HEK293 (cell line): Measurements from ENCODE around the gene PSMB11.

Experiments
- CTCF ChIA-PET: fragments of 350-600 bp; formaldehyde crosslinking; extraction: SDS; loops from one replicate; lab custom pipeline; 2021; ENCODE audit warnings: antibody characterized with exemption; lab: Yijun Ruan, JAX
- POLR2A ChIA-PET: fragments of 300-600 bp; formaldehyde crosslinking; extraction: SDS; loops from one replicate; lab custom pipeline; 2020; ENCODE audit warnings: antibody characterized with exemption, inconsistent platforms; lab: Yijun Ruan, JAX
- H3K27ac ChIP-seq: fragments of 200-500 bp; sonication (Bioruptor generic); 2 replicates; pipeline ENCODE4 v1.5.1; 2014; ENCODE audit warnings: low read depth, low read length, control low read depth, inconsistent platforms; ENCODE audit errors: extremely low read depth
- H3K36me3 ChIP-seq, 2 experiments: fragments of 200-500 bp in 1 of 2; sonication (Bioruptor generic) in 1 of 2; 1 replicate in 1 of 2; 2 replicates in 1 of 2; pipeline ENCODE4 v1.5.1; 2014 to 2017; ENCODE audit warnings: inconsistent platforms in 2 of 2, low read length in 2 of 2; ENCODE audit not compliant: control insufficient read depth in 2 of 2, insufficient read depth in 1 of 2
- H3K4me1 ChIP-seq: fragments of 200-500 bp; sonication (Bioruptor generic); 2 replicates; pipeline ENCODE4 v1.5.1; 2014; ENCODE audit warnings: mild to moderate bottlenecking, low read length, inconsistent platforms; ENCODE audit not compliant: control insufficient read depth, insufficient read depth
- H3K4me3 ChIP-seq: 2 replicates; pipeline ENCODE4 v1.5.1; 2011; ENCODE audit warnings: low read depth, mild to moderate bottlenecking, control low read depth, low read length, moderate library complexity
- H3K9me3 ChIP-seq: fragments of 200-500 bp; sonication (Bioruptor generic); 2 replicates; pipeline ENCODE4 v1.5.1; 2014; ENCODE audit warnings: low read depth, low read length, inconsistent platforms; ENCODE audit not compliant: control insufficient read depth, insufficient read depth
- IKZF3 ChIP-seq: fragments of 450-650 bp; IDR thresholded peaks from 2 replicates; pipeline ENCODE4 v1.5.0; 2018; ENCODE audit warnings: missing biosample characterization, mild to moderate bottlenecking, missing genetic modification characterization, moderate library complexity
- PRDM1 ChIP-seq: fragments of 450-650 bp; formaldehyde crosslinking; IDR thresholded peaks from 2 replicates; pipeline ENCODE4; 2016; ENCODE audit warnings: missing biosample characterization, missing genetic modification characterization
- WT1 ChIP-seq: fragments of 450-650 bp; formaldehyde crosslinking; IDR thresholded peaks from 2 replicates; pipeline ENCODE4 v1.5.1; 2016; ENCODE audit warnings: missing biosample characterization, missing genetic modification characterization
- ZBTB17 ChIP-seq: fragments of 450-650 bp; formaldehyde crosslinking; IDR thresholded peaks from 2 replicates; pipeline ENCODE4 v1.5.1; 2016; ENCODE audit warnings: missing biosample characterization, missing genetic modification characterization
- ZNF112 ChIP-seq: fragments of 450-650 bp; formaldehyde crosslinking; IDR thresholded peaks from 2 replicates; pipeline ENCODE4 v1.5.0; 2017; ENCODE audit warnings: missing biosample characterization, missing genetic modification characterization
- ZNF138 ChIP-seq: fragments of 450-650 bp; formaldehyde crosslinking; IDR thresholded peaks from 2 replicates; pipeline ENCODE4 v1.5.1; 2016; ENCODE audit warnings: missing biosample characterization, missing genetic modification characterization, borderline replicate concordance
- ZNF175 ChIP-seq: fragments of 450-650 bp; formaldehyde crosslinking; IDR thresholded peaks from 2 replicates; pipeline ENCODE4 v1.5.1; 2016; ENCODE audit warnings: missing biosample characterization, missing genetic modification characterization
- ZNF202 ChIP-seq: fragments of 450-650 bp; formaldehyde crosslinking; IDR thresholded peaks from 2 replicates; pipeline ENCODE4 v1.5.1; 2016; ENCODE audit warnings: missing biosample characterization, missing genetic modification characterization, borderline replicate concordance
- ZNF37A ChIP-seq: fragments of 450-650 bp; IDR thresholded peaks from 2 replicates; pipeline ENCODE4 v1.5.1; 2018; ENCODE audit warnings: missing biosample characterization, missing genetic modification characterization
- ZNF473 ChIP-seq: fragments of 450-650 bp; formaldehyde crosslinking; IDR thresholded peaks from 2 replicates; pipeline ENCODE4 v1.5.1; 2017; ENCODE audit warnings: missing biosample characterization, missing genetic modification characterization
- ZNF560 ChIP-seq: fragments of 450-650 bp; formaldehyde crosslinking; IDR thresholded peaks from 2 replicates; pipeline ENCODE4 v1.5.1; 2017; ENCODE audit warnings: missing biosample characterization, missing genetic modification characterization, borderline replicate concordance
- ZNF596 ChIP-seq: fragments of 450-650 bp; IDR thresholded peaks from 2 replicates; pipeline ENCODE4 v1.5.0; 2018; ENCODE audit warnings: missing biosample characterization, mild to moderate bottlenecking, missing genetic modification characterization, moderate library complexity
- ZNF610 ChIP-seq: fragments of 450-650 bp; formaldehyde crosslinking; IDR thresholded peaks from 2 replicates; pipeline ENCODE4 v1.5.1; 2016; ENCODE audit warnings: missing biosample characterization, missing genetic modification characterization, borderline replicate concordance
- ZNF654 ChIP-seq: fragments of 450-650 bp; formaldehyde crosslinking; IDR thresholded peaks from 2 replicates; pipeline ENCODE4 v1.5.1; 2016; ENCODE audit warnings: low read depth, missing biosample characterization, missing genetic modification characterization
- ZNF658 ChIP-seq: fragments of 450-650 bp; formaldehyde crosslinking; IDR thresholded peaks from 2 replicates; pipeline ENCODE4; 2016; ENCODE audit warnings: missing biosample characterization, missing genetic modification characterization
- ZNF677 ChIP-seq: fragments of 450-650 bp; IDR thresholded peaks from 2 replicates; pipeline ENCODE4 v1.5.0; 2018; ENCODE audit warnings: missing biosample characterization, mild to moderate bottlenecking, missing genetic modification characterization, moderate library complexity
- ZNF792 ChIP-seq: fragments of 450-650 bp; formaldehyde crosslinking; IDR thresholded peaks from 2 replicates; pipeline ENCODE4 v1.5.1; 2016; ENCODE audit warnings: missing biosample characterization, missing genetic modification characterization
- ZSCAN23 ChIP-seq: fragments of 450-650 bp; formaldehyde crosslinking; IDR thresholded peaks from 2 replicates; pipeline ENCODE4 v1.5.1; 2016; ENCODE audit warnings: missing biosample characterization, missing genetic modification characterization
- TF ChIP-seq, protein P1 (sequence below): fragments of 450-650 bp; formaldehyde crosslinking; IDR thresholded peaks from 2 replicates; pipeline ENCODE4 v1.5.1; 2016; ENCODE audit warnings: missing biosample characterization, missing genetic modification characterization

PSMB11 gene

DNA sequence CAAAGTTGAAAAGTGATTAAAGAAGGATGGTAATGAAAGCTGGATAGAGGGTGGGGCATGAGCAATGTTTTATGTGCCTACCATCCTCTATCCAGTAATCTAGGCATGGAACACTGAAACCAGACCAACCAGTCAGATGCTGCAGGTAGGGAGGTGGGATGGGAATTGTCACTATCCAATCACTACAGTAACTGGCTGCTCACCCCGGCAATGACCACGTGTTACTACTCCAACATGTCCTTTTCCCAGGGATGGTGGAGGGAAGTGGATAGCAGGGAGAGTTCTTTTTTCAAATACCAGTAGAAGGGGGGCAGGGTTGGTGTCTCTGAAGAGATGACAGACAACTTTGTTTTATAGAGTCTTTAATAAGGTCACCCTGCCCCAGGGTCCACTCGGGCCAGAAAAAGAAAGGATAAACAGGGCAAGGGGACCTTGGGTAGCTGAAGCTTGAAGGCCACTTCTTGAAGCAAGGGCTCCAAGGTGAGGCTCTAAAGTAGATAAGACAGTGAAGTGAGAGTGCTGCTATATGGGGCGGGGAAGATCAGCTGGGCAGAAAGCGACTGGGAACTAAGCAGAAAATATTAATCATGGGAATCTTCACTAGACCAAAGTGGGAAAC, 30.0 kb downstream of the PSMB11 start (continued):
- TF ChIP-seq ZBTB17 (tag by site-specific recombination) = peak; percentile 60; the same call in 1 of the 2 replicates
- TF ChIP-seq WT1 (tag by site-specific recombination) = no peak
- 0 out of 2 replicates have a peak, but pooled peaks have one; percentile 23 for TF ChIP-seq PRDM1

DNA sequence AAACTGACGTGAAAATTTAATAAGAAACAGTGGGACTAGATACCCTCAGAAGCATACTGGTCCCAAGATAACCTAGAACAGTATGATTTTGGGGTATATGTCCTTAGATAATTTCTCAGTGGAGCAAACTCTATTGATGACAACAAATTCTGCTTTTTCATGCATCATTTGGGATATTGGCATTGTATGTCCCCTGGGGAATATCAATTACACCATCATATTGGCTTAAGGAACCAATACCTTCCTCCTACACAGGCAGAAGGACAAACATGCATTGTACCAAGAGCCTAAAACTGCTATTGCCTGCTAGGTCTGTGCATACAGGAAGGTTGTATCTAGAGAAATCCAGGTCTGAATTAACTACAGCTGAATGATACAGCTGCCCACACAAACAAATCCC, 32.9 kb downstream of the PSMB11 start:
- CTCF ChIA-PET = interaction anchor here (0.6 to 1.0 kb wide), 5 partner anchors 8 to 1296 kb away, joined by 3 read pairs; no protein-coding TSS in a partner anchor
- TF ChIP-seq ZNF792 (tag by site-specific recombination) = no peak
- TF ChIP-seq, all 188 proteins: peak for 0
- no peak overlapping the region for H3K27ac ChIP-seq
- no peaks in the 10 kb centered on the region for H3K9me3 ChIP-seq
- peaks cover 23 to 62% of the 10 kb centered on the region in 2 experiments for H3K36me3 ChIP-seq
- H3K4me3 ChIP-seq = no peak overlapping the region
- H3K4me1 ChIP-seq = peaks cover 10% of the 10 kb centered on the region
- POLR2A ChIA-PET = no interaction called here

DNA sequence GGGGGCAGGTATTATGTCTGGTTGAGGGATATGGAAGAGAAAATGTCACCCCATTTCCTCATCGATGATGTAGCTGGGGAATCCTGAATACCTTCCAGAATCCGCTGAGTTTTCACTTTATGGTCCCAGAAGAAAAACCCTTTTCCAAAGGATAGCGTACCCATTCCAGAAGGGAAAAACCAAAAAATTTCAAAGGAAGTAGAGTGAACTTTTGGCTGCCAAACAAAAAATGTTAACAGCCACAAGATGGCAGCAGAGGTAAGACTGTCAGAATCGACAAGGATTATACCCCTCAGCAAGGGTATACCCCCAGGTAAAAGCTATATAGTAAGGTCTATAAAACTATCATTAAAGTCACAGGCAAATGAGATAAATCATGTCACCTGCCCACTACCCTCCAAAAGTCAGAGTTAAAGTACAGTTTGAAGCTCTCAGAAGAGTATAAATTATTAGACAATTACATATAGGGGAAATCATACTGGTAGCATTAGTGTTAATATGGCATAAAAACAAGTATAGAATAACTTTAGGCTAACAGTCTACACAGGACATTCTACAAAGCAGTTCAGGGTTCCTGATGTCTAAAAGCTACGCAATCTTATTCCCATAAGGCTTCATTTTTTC, 34.9 kb downstream of the PSMB11 start:
- no peaks in the 10 kb centered on the region for H3K9me3 ChIP-seq
- peaks cover 42 to 82% of the 10 kb centered on the region in 2 experiments for H3K36me3 ChIP-seq
- TF ChIP-seq ZNF112 (tag by site-specific recombination) (no peak), ZNF677 (tag by site-specific recombination) (no peak), ZNF658 (tag by site-specific recombination) (no peak), ZNF37A (no peak), ZNF473 (tag by site-specific recombination) (no peak), ZNF175 (tag by site-specific recombination) (no peak), ZNF202 (tag by site-specific recombination) (no peak), ZNF654 (tag by site-specific recombination) (peak; percentile 41), ZSCAN23 (no peak), IKZF3 (0 out of 2 replicates have a peak, but pooled peaks have one; percentile 40)
- TF ChIP-seq, protein P1, sequence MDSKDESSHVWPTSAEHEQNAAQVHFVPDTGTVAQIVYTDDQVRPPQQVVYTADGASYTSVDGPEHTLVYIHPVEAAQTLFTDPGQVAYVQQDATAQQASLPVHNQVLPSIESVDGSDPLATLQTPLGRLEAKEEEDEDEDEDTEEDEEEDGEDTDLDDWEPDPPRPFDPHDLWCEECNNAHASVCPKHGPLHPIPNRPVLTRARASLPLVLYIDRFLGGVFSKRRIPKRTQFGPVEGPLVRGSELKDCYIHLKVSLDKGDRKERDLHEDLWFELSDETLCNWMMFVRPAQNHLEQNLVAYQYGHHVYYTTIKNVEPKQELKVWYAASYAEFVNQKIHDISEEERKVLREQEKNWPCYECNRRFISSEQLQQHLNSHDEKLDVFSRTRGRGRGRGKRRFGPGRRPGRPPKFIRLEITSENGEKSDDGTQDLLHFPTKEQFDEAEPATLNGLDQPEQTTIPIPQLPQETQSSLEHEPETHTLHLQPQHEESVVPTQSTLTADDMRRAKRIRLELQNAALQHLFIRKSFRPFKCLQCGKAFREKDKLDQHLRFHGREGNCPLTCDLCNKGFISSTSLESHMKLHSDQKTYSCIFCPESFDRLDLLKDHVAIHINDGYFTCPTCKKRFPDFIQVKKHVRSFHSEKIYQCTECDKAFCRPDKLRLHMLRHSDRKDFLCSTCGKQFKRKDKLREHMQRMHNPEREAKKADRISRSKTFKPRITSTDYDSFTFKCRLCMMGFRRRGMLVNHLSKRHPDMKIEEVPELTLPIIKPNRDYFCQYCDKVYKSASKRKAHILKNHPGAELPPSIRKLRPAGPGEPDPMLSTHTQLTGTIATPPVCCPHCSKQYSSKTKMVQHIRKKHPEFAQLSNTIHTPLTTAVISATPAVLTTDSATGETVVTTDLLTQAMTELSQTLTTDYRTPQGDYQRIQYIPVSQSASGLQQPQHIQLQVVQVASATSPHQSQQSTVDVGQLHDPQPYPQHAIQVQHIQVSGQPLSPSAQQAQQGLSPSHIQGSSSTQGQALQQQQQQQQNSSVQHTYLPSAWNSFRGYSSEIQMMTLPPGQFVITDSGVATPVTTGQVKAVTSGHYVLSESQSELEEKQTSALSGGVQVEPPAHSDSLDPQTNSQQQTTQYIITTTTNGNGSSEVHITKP (tag by site-specific recombination) = no peak
- H3K4me1 ChIP-seq = peaks cover 6% of the 10 kb centered on the region; the same call in 1 of the 2 replicates
- ChIA-PET POLR2A (interaction anchor here (1.6 to 2.5 kb wide), 2 partner anchors 10 to 18 kb away, joined by 3 to 15 read pairs; partner anchors contain the start of genes ACIN1 and C14orf119), CTCF (interaction anchor here (0.5 to 4.3 kb wide), 37 partner anchors 8 to 387 kb away, joined by 3 to 44 read pairs (median 4); partner anchors contain the start of genes ACIN1, C14orf119 and SLC7A8)
- no peak overlapping the region for H3K27ac ChIP-seq
- no peak overlapping the region for H3K4me3 ChIP-seq

DNA sequence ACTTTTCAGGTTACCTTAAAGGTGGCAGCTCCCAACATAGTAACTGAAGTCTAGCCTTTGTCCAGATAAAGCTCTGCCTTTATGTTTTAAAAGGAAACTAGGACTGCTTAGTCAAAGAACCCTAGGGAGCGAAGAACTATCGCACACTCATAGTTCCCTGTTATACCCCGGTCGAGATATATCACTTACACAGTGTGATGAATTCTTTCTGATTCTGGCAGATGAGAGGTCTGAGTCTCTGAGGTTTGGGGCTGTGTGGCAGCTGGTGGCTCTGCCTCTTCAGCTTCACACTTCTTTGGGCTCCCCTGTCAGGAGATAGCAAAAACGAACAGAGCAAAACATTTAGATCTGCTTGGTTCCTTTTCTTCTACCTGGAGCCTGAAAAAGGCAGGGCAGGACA, 36.0 kb downstream of the PSMB11 start:
- no peak overlapping the region for H3K4me3 ChIP-seq
- TF ChIP-seq ZNF37A (no peak), ZNF138 (tag by site-specific recombination) (no peak), ZNF560 (tag by site-specific recombination) (no peak), ZNF596 (tag by site-specific recombination) (no peak), ZNF610 (tag by site-specific recombination) (no peak)
- TF ChIP-seq, all 188 proteins: peak for 0
- Histone ChIP-seq H3K36me3 (peaks cover 53 to 85% of the 10 kb centered on the region in 2 experiments), H3K27ac (no peak overlapping the region), H3K4me1 (no peaks in the 10 kb centered on the region), H3K9me3 (no peaks in the 10 kb centered on the region)
- ChIA-PET CTCF (interaction anchor here (0.6 to 4.3 kb wide), 19 partner anchors 9 to 388 kb away, joined by 3 to 44 read pairs (median 10); partner anchors contain the start of genes ACIN1 and C14orf119), POLR2A (interaction anchor here (1.6 to 2.5 kb wide), 2 partner anchors 11 to 17 kb away, joined by 3 to 15 read pairs; partner anchors contain the start of genes ACIN1 and C14orf119)
